Vagina (tissue), 2 donors: ENCODE data around the gene VEZF1. TPM values are rescaled to one million over a fixed set of nuclear protein-coding genes. Genes with fewer than 3 reads are reported as not detected.

Experiments
- DNase-seq, 2 donors: peaks; one replicate each; pipeline ENCODE4 v3.0.0-alpha.2; 2017; ENCODE audit errors: extremely low spot score in 2 of 2
- H3K27ac ChIP-seq: fragments of 200-600 bp; sonication (generic); one replicate; pipeline ENCODE4 v1.5.1; 2019
- H3K27me3 ChIP-seq: fragments of 200-600 bp; sonication (generic); one replicate; pipeline ENCODE4 v1.5.1; 2019
- H3K36me3 ChIP-seq, 2 donors: fragments of 200-600 bp; sonication (generic); one replicate each; pipeline ENCODE4 v1.5.1; 2017 to 2019
- H3K4me1 ChIP-seq: fragments of 200-600 bp; sonication (generic); one replicate; pipeline ENCODE4 v1.5.1; 2019
- H3K4me3 ChIP-seq, 2 donors: fragments of 200-600 bp; sonication (generic); 1 replicate in 1 of 2; 2 replicates in 1 of 2; pipeline ENCODE4 v1.5.1; 2016 to 2019
- H3K9me3 ChIP-seq: fragments of 200-600 bp; sonication (generic); one replicate; pipeline ENCODE4 v1.5.1; 2019
- CTCF ChIP-seq, 3 experiments: fragments of 450-650 bp in 2 of 3; fragments of 200-600 bp in 1 of 3; sonication (generic) in 1 of 3; IDR thresholded peaks; one replicate each; pipeline ENCODE4 v1.5.1; 2017 to 2019; ENCODE audit warnings: antibody characterized with exemption in 3 of 3, mild to moderate bottlenecking in 2 of 3, moderate library complexity in 2 of 3
- POLR2A ChIP-seq, 2 donors: fragments of 450-650 bp; IDR thresholded peaks; one replicate each; pipeline ENCODE4 v1.6.1; 2017; ENCODE audit warnings: antibody characterized with exemption in 2 of 2, mild to moderate bottlenecking in 2 of 2, moderate library complexity in 2 of 2
- POLR2AphosphoS5 ChIP-seq, 2 donors: sonication (generic); formaldehyde crosslinking; IDR thresholded peaks; one replicate each; pipeline ENCODE4 v1.9.0; 2017; ENCODE audit warnings: antibody characterized with exemption in 2 of 2, mild to moderate bottlenecking in 2 of 2, low read depth in 1 of 2; ENCODE audit not compliant: insufficient read depth in 1 of 2
- intact Hi-C: fragments of 100-400 bp; cut with DNase I; formaldehyde crosslinking; loops from one replicate; pipeline ENCODE4 v1.15.1; 2023
- total RNA-seq: library from RNA; depleted of rRNA; stranded (reverse); fragments of >200 nt; gene quantifications from one replicate; pipeline ENCODE4 v1.2.3, GENCODE V29; 2016

VEZF1 gene
- total RNA-seq, 1 donor from 2014 or later = 86.2 TPM

- H3K9me3 ChIP-seq = no peaks in the 10 kb centered on the region
- H3K27me3 ChIP-seq = no peaks in the 10 kb centered on the region
- no peak for DNase-seq
- peaks cover 34% of the 10 kb centered on the region for H3K4me1 ChIP-seq
- intact Hi-C loops = loop anchor here (2.0 kb wide), 1 partner anchor 133 kb away; no protein-coding TSS in a partner anchor
- H3K4me3 ChIP-seq = no peak overlapping the region
- no peak overlapping the region for H3K27ac ChIP-seq
- TF ChIP-seq POLR2A (IDR thresholded peaks at IDR 0.05) = no peak
- H3K36me3 ChIP-seq = no peaks in the 10 kb centered on the region
Observed at GRCh38 chr17:57993471-57994365, 5.7 kb upstream of the VEZF1 start.

- Histone ChIP-seq H3K4me3 (no peak overlapping the region), H3K27me3 (no peaks in the 10 kb centered on the region), H3K27ac (no peak overlapping the region), H3K4me1 (peaks cover 36% of the 10 kb centered on the region), H3K9me3 (no peaks in the 10 kb centered on the region), H3K36me3 (no peaks in the 10 kb centered on the region)
- TF ChIP-seq CTCF (IDR thresholded peaks at IDR 0.05) (no peak), POLR2A (IDR thresholded peaks at IDR 0.05) (no peak), POLR2AphosphoS5 (IDR thresholded peaks at IDR 0.05; ENCODE audit: insufficient read depth in 1 of 2, low read depth in 1 of 2) (no peak)
- no peak for DNase-seq
- intact Hi-C loops = no loop called here
Observed at GRCh38 chr17:57991537-57991936, 3.5 kb upstream of the VEZF1 start.

GRCh38 chr17:57990037-57990436 lies 2.0 kb upstream of the VEZF1 start:
- Histone ChIP-seq H3K9me3 (no peaks in the 10 kb centered on the region), H3K4me3 (no peak overlapping the region), H3K27ac (no peak overlapping the region), H3K4me1 (peaks cover 44% of the 10 kb centered on the region), H3K27me3 (no peaks in the 10 kb centered on the region), H3K36me3 (no peaks in the 10 kb centered on the region)
- intact Hi-C loops = no loop called here
- no peak for TF ChIP-seq POLR2A (IDR thresholded peaks at IDR 0.05)
- DNase-seq = no peak

- no peak for DNase-seq
Observed at GRCh38 chr17:57988301-57989250, 522 bp upstream of the VEZF1 start.

GRCh38 chr17:57986841-57987580 lies 1.0 kb downstream of the VEZF1 start:
- no peaks in the 10 kb centered on the region for H3K27me3 ChIP-seq
- TF ChIP-seq POLR2AphosphoS5 (IDR thresholded peaks at IDR 0.05; ENCODE audit: insufficient read depth in 1 of 2, low read depth in 1 of 2) (peak in 1 of 2 donors; percentile 62), CTCF (IDR thresholded peaks at IDR 0.05) (no peak), POLR2A (IDR thresholded peaks at IDR 0.05) (no peak)
- peaks cover 0 to 10% of the 10 kb centered on the region in 2 donors for H3K36me3 ChIP-seq
- H3K4me3 ChIP-seq = peak overlapping the region; percentile 79 to 95
- DNase-seq = no peak
- no peaks in the 10 kb centered on the region for H3K9me3 ChIP-seq
- intact Hi-C loops = loop anchor here (5.0 kb wide), 3 partner anchors 35 to 115 kb away; no protein-coding TSS in a partner anchor
- peaks cover 61% of the 10 kb centered on the region for H3K4me1 ChIP-seq
- peak overlapping the region; percentile 93 for H3K27ac ChIP-seq

More at GRCh38 chr17:57988301-57989250, 522 bp upstream of the VEZF1 start:
- H3K36me3 ChIP-seq = no peaks in the 10 kb centered on the region
- H3K9me3 ChIP-seq = no peaks in the 10 kb centered on the region
- H3K4me3 ChIP-seq = peak overlapping the region; percentile 79 to 95
- TF ChIP-seq POLR2AphosphoS5 (IDR thresholded peaks at IDR 0.05; ENCODE audit: insufficient read depth in 1 of 2, low read depth in 1 of 2) = peak in 1 of 2 donors; percentile 62
- no peak for TF ChIP-seq CTCF (IDR thresholded peaks at IDR 0.05)
- H3K27ac ChIP-seq = peak overlapping the region; percentile 93
- H3K4me1 ChIP-seq = peaks cover 53% of the 10 kb centered on the region
- H3K27me3 ChIP-seq = no peaks in the 10 kb centered on the region
- intact Hi-C loops = loop anchor here (5.0 kb wide), 3 partner anchors 36 to 116 kb away; no protein-coding TSS in a partner anchor
